ENCODE data around the gene DGKQ. TPM values are rescaled to one million over a fixed set of nuclear protein-coding genes. Genes with fewer than 3 reads are reported as not detected.

Gene DGKQ
- total RNA-seq, 1 experiment from 2014 or later, result 12.2 TPM

DNA sequence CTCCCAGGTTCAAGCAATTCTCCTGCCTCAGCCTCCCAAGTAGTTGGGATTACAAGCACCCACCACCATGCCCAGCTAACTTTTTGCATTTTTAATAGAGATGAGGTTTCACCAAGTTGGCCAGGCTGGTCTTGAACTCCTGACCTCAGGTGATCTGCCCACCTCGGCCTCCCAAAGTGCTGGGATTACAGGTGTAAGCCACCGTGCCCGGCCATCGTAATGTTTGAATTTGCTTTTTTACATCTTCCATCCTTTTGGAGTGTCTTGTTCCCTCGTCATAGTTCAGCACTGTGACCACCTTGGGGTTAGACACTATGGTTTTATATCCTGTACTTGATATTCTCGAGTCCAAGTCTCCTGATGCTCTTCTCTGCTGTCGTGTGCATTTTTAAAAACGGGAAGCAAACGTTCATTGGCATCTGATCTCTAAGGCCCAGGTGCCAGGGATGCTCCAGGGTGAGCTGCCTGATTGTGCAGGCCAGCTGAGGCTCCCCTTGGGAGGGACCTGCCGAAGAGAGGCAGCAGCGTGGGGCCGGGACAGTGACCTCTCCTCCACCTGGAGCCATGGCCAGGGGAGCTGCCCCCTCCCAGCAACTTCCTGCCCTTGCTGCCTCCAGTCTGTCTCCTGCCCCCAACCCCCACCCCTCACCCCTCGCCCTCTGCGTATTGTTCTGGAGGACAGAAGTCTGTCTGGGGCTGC lies 16.7 kb downstream of the DGKQ start:
- ATAC-seq, result no peak
- POLR2A ChIA-PET, result interaction anchor here (0.6 kb wide), 1 partner anchor 10 kb away, joined by 5 read pairs; no protein-coding TSS in a partner anchor
- BruUV-seq (replicated peaks), result no TSS peak

DNA sequence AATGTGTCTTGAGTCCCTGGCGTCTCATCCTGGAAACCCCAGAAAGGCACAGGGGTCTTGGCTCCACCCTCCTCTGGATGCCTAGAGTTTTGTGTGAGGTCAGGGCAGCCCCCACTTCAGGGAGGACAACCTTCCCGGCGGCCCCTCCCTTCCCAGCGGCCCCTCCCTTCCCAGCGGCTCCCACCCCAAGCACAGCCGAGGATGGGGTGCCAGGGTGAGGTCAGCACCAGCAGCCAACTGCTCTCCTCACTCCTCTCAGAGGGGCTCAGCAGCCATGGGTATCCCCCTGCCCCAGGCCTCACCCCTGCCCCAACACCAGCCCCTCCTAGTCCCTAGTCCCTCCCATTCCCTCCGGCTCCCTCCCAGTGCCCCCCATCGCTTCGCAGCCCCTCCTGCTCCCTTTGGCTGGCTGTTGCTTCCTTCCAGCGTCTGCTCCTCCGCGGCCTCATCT lies 17.4 kb downstream of the DGKQ start:
- ATAC-seq (no peak), DNase-seq (ENCODE audit: low read depth, low spot score) (no peak)
- Histone ChIP-seq H3K27me3 (ENCODE audit: control insufficient read depth, insufficient read depth, low read length) (no peaks in the 10 kb centered on the region), H3K4me3 (ENCODE audit: low read depth in 2 of 2, low read length in 2 of 2) (no peak overlapping the region), H3K27ac (ENCODE audit: low read length) (no peak overlapping the region), H3K36me3 (ENCODE audit: control insufficient read depth, insufficient read depth, low read length) (no peaks in the 10 kb centered on the region), H3K9me3 (ENCODE audit: control insufficient read depth, insufficient read depth, low read depth, low read length) (no peaks in the 10 kb centered on the region), H3K4me1 (ENCODE audit: control insufficient read depth, insufficient read depth, low read length) (no peaks in the 10 kb centered on the region)
- POLR2A ChIA-PET, result no interaction called here
- intact Hi-C loops (cut with micrococcal nuclease; ENCODE audit: unreplicated experiment), result no loop called here
- in situ Hi-C loops (cut with HindIII; ENCODE audit: low pct_unique_long_range_greater_than_20kb, low sequenced_read_pairs), result no loop called here
- CTCF ChIA-PET, result no interaction called here
- no TSS peak for BruUV-seq (replicated peaks)
- TF ChIP-seq SIN3A (IDR thresholded peaks at IDR 0.05; ENCODE audit: borderline replicate concordance, insufficient read depth, low read depth, low read length), result no peak
- TF ChIP-seq, protein P1, sequence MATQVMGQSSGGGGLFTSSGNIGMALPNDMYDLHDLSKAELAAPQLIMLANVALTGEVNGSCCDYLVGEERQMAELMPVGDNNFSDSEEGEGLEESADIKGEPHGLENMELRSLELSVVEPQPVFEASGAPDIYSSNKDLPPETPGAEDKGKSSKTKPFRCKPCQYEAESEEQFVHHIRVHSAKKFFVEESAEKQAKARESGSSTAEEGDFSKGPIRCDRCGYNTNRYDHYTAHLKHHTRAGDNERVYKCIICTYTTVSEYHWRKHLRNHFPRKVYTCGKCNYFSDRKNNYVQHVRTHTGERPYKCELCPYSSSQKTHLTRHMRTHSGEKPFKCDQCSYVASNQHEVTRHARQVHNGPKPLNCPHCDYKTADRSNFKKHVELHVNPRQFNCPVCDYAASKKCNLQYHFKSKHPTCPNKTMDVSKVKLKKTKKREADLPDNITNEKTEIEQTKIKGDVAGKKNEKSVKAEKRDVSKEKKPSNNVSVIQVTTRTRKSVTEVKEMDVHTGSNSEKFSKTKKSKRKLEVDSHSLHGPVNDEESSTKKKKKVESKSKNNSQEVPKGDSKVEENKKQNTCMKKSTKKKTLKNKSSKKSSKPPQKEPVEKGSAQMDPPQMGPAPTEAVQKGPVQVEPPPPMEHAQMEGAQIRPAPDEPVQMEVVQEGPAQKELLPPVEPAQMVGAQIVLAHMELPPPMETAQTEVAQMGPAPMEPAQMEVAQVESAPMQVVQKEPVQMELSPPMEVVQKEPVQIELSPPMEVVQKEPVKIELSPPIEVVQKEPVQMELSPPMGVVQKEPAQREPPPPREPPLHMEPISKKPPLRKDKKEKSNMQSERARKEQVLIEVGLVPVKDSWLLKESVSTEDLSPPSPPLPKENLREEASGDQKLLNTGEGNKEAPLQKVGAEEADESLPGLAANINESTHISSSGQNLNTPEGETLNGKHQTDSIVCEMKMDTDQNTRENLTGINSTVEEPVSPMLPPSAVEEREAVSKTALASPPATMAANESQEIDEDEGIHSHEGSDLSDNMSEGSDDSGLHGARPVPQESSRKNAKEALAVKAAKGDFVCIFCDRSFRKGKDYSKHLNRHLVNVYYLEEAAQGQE (IDR thresholded peaks at IDR 0.05; ENCODE audit: insufficient read depth in 1 of 2, low read depth in 2 of 2, low read length in 1 of 2), result no peak
- no peak for TF ChIP-seq POLR2AphosphoS5 (IDR thresholded peaks at IDR 0.05; ENCODE audit: low read depth, low read length)
- TF ChIP-seq TCF7L2 (IDR thresholded peaks at IDR 0.05; ENCODE audit: low read depth, low read length), result no peak
- TF ChIP-seq, protein P2, sequence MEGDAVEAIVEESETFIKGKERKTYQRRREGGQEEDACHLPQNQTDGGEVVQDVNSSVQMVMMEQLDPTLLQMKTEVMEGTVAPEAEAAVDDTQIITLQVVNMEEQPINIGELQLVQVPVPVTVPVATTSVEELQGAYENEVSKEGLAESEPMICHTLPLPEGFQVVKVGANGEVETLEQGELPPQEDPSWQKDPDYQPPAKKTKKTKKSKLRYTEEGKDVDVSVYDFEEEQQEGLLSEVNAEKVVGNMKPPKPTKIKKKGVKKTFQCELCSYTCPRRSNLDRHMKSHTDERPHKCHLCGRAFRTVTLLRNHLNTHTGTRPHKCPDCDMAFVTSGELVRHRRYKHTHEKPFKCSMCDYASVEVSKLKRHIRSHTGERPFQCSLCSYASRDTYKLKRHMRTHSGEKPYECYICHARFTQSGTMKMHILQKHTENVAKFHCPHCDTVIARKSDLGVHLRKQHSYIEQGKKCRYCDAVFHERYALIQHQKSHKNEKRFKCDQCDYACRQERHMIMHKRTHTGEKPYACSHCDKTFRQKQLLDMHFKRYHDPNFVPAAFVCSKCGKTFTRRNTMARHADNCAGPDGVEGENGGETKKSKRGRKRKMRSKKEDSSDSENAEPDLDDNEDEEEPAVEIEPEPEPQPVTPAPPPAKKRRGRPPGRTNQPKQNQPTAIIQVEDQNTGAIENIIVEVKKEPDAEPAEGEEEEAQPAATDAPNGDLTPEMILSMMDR (IDR thresholded peaks at IDR 0.05), result no peak

More for the DNA sequence above, 16.7 kb downstream of the DGKQ start:
- no peak for DNase-seq (ENCODE audit: low read depth, low spot score)
- in situ Hi-C loops (cut with HindIII; ENCODE audit: low pct_unique_long_range_greater_than_20kb, low sequenced_read_pairs), result no loop called here
- Histone ChIP-seq H3K4me3 (ENCODE audit: low read depth in 2 of 2, low read length in 2 of 2) (no peak overlapping the region), H3K36me3 (ENCODE audit: control insufficient read depth, insufficient read depth, low read length) (no peaks in the 10 kb centered on the region), H3K27ac (ENCODE audit: low read length) (no peak overlapping the region), H3K27me3 (ENCODE audit: control insufficient read depth, insufficient read depth, low read length) (no peaks in the 10 kb centered on the region), H3K9me3 (ENCODE audit: control insufficient read depth, insufficient read depth, low read depth, low read length) (no peaks in the 10 kb centered on the region), H3K4me1 (ENCODE audit: control insufficient read depth, insufficient read depth, low read length) (no peaks in the 10 kb centered on the region)
- TF ChIP-seq POLR2AphosphoS5 (IDR thresholded peaks at IDR 0.05; ENCODE audit: low read depth, low read length) (no peak), TCF7L2 (IDR thresholded peaks at IDR 0.05; ENCODE audit: low read depth, low read length) (no peak), SIN3A (IDR thresholded peaks at IDR 0.05; ENCODE audit: borderline replicate concordance, insufficient read depth, low read depth, low read length) (no peak)
- TF ChIP-seq, protein P1 (IDR thresholded peaks at IDR 0.05; ENCODE audit: insufficient read depth in 1 of 2, low read depth in 2 of 2, low read length in 1 of 2), result no peak
- TF ChIP-seq, protein P2 (IDR thresholded peaks at IDR 0.05), result no peak
- intact Hi-C loops (cut with micrococcal nuclease; ENCODE audit: unreplicated experiment), result no loop called here
- CTCF ChIA-PET, result no interaction called here
